KMS-11 (cell line): ENCODE data around the gene HOXA4.

Source experiments
- H2AFZ ChIP-seq: fragments of 200-600 bp; sonication (generic); 2 replicates; pipeline ENCODE4 v1.6.1; 2016; ENCODE audit warnings: antibody characterized with exemption, mixed run types, low read depth
- H3K27ac ChIP-seq: fragments of 200-600 bp; sonication (generic); 2 replicates; pipeline ENCODE4 v1.6.1; 2016; ENCODE audit warnings: mild to moderate bottlenecking, mixed run types
- H3K27me3 ChIP-seq: fragments of 200-600 bp; sonication (generic); 2 replicates; pipeline ENCODE4 v1.6.1; 2017; ENCODE audit warnings: mild to moderate bottlenecking, low read depth, mixed run types, moderate library complexity; ENCODE audit not compliant: insufficient read depth
- H3K36me3 ChIP-seq: fragments of 200-600 bp; sonication (generic); 2 replicates; pipeline ENCODE4 v1.6.1; 2017; ENCODE audit warnings: mild to moderate bottlenecking, mixed run types; ENCODE audit not compliant: insufficient read depth
- H3K4me1 ChIP-seq: fragments of 200-600 bp; sonication (generic); 2 replicates; pipeline ENCODE4 v1.6.1; 2016; ENCODE audit warnings: mild to moderate bottlenecking, low read depth, mixed run types; ENCODE audit not compliant: poor library complexity, severe bottlenecking
- H3K4me2 ChIP-seq: fragments of 200-600 bp; sonication (generic); 2 replicates; pipeline ENCODE4 v1.7.0; 2016; ENCODE audit warnings: mild to moderate bottlenecking, mixed run types
- H3K4me3 ChIP-seq: fragments of 200-600 bp; sonication (generic); IDR thresholded peaks from 2 replicates; pipeline ENCODE4 v1.6.1; 2017; ENCODE audit warnings: low read depth, low read length, mixed read lengths; ENCODE audit not compliant: insufficient read depth
- H3K79me2 ChIP-seq: fragments of 200-600 bp; sonication (generic); 2 replicates; pipeline ENCODE4 v1.6.1; 2016; ENCODE audit warnings: low read depth, mixed run types; ENCODE audit not compliant: insufficient read depth
- H3K9ac ChIP-seq: fragments of 200-600 bp; sonication (generic); 2 replicates; pipeline ENCODE4 v1.6.1; 2016; ENCODE audit warnings: mild to moderate bottlenecking, mixed run types
- H4K20me1 ChIP-seq: fragments of 200-600 bp; sonication (generic); 2 replicates; pipeline ENCODE4 v1.6.1; 2016; ENCODE audit warnings: mild to moderate bottlenecking, mixed run types; ENCODE audit not compliant: insufficient read depth
- TF ChIP-seq, protein P1 (sequence below): fragments of 200-600 bp; sonication (generic); conservative IDR thresholded peaks from 2 replicates; pipeline ENCODE4 v1.6.1; 2017; ENCODE audit warnings: low read depth, mild to moderate bottlenecking, antibody characterized with exemption, low read length, moderate library complexity, mixed read lengths

The HOXA4 gene

DNA sequence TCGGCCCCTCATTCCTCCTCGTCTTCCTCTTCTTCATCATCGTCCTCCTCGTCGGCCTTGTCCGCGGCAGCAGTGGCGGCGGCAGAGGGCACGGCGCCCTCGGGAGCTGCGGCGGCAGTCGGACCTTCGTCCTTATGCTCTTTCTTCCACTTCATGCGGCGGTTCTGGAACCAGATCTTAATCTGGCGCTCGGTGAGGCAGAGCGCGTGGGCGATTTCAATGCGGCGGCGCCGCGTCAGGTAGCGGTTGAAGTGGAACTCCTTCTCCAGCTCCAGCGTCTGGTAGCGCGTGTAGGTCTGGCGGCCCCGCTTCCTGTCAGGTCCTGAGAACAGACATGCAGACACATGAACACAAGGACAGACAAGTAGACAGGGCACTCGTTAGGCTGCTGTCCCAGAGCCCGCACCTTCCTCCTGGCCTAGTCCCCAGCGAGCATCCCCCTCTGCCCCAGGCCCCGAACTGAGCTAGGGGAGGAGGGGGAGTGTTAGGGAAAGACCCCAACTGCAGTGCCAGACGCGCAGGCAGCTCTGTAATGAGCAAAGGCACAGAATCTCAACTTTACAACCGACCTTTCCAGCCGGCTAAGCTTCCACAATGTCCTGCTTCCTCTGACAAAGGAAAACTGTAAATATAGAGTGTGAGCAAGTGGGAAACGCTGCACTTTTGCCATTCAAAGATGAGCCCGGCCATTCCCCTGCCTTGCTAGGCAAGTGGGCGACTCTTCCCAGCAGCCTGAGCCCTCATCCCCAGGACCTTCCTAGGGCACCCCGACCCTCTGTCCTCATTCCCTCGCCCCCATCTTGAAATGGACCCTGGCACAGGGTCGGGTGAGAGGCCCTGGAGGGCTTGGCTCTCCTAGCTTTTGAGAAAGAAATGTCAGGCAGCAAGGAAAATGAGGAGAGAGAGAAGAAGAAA, 24.6 kb upstream of the HOXA4 start:
- no peaks in the 10 kb centered on the region for H3K36me3 ChIP-seq
- no peaks in the 10 kb centered on the region for H3K4me1 ChIP-seq
- no peak overlapping the region for H3K4me2 ChIP-seq
- H4K20me1 ChIP-seq = no peaks in the 10 kb centered on the region
- H3K4me3 ChIP-seq = no peak overlapping the region
- H2AFZ ChIP-seq = no peak overlapping the region
- TF ChIP-seq, protein P1, sequence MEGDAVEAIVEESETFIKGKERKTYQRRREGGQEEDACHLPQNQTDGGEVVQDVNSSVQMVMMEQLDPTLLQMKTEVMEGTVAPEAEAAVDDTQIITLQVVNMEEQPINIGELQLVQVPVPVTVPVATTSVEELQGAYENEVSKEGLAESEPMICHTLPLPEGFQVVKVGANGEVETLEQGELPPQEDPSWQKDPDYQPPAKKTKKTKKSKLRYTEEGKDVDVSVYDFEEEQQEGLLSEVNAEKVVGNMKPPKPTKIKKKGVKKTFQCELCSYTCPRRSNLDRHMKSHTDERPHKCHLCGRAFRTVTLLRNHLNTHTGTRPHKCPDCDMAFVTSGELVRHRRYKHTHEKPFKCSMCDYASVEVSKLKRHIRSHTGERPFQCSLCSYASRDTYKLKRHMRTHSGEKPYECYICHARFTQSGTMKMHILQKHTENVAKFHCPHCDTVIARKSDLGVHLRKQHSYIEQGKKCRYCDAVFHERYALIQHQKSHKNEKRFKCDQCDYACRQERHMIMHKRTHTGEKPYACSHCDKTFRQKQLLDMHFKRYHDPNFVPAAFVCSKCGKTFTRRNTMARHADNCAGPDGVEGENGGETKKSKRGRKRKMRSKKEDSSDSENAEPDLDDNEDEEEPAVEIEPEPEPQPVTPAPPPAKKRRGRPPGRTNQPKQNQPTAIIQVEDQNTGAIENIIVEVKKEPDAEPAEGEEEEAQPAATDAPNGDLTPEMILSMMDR = no peak
- no peak overlapping the region for H3K27ac ChIP-seq
- H3K9ac ChIP-seq = no peak overlapping the region
- H3K27me3 ChIP-seq = no peaks in the 10 kb centered on the region
- H3K79me2 ChIP-seq = no peaks in the 10 kb centered on the region

- Histone ChIP-seq H3K4me3 (no peak overlapping the region), H3K27ac (no peak overlapping the region), H2AFZ (no peak overlapping the region), H3K27me3 (no peaks in the 10 kb centered on the region), H3K4me1 (peaks cover 4% of the 10 kb centered on the region), H3K9ac (no peak overlapping the region), H3K79me2 (no peaks in the 10 kb centered on the region), H3K4me2 (no peak overlapping the region), H4K20me1 (no peaks in the 10 kb centered on the region), H3K36me3 (no peaks in the 10 kb centered on the region)
- TF ChIP-seq, protein P1 = no peak
Observed at GRCh38 chr7:27154369-27154768, 23.8 kb upstream of the HOXA4 start.

DNA sequence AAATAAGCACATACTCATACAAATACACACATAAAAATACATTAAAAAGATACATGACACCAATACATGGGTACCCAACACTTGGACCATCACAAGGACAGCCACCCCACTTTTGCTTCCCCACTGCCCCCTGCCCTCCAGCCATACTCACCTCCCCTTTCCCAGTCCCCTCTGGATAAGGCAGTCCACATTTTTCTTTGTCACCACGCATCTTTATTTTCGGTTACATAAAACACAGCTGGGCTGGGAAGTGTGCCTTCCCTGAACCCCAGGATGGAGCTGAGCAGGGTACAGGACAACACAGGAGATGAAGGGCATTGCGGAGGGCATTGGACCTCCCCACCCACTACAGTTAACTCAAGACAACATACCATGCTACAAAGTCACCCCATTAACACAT, 23.0 kb upstream of the HOXA4 start:
- no peaks in the 10 kb centered on the region for H3K79me2 ChIP-seq
- no peaks in the 10 kb centered on the region for H4K20me1 ChIP-seq
- H3K36me3 ChIP-seq = no peaks in the 10 kb centered on the region
- no peaks in the 10 kb centered on the region for H3K27me3 ChIP-seq
- H3K4me1 ChIP-seq = peaks cover 7% of the 10 kb centered on the region
- no peak overlapping the region for H2AFZ ChIP-seq
- H3K9ac ChIP-seq = no peak overlapping the region
- H3K27ac ChIP-seq = no peak overlapping the region
- H3K4me2 ChIP-seq = no peak overlapping the region
- TF ChIP-seq, protein P1 = no peak
- H3K4me3 ChIP-seq = no peak overlapping the region

- H3K4me3 ChIP-seq = no peak overlapping the region
- no peak overlapping the region for H3K4me2 ChIP-seq
- H3K4me1 ChIP-seq = peaks cover 7% of the 10 kb centered on the region
- H2AFZ ChIP-seq = no peak overlapping the region
- H3K9ac ChIP-seq = no peak overlapping the region
- no peaks in the 10 kb centered on the region for H3K36me3 ChIP-seq
- H3K79me2 ChIP-seq = no peaks in the 10 kb centered on the region
- TF ChIP-seq, protein P1 = no peak
- no peaks in the 10 kb centered on the region for H3K27me3 ChIP-seq
- H4K20me1 ChIP-seq = no peaks in the 10 kb centered on the region
- no peak overlapping the region for H3K27ac ChIP-seq
Observed at GRCh38 chr7:27152816-27153442, 22.4 kb upstream of the HOXA4 start.
